GM12891 (cell line): ENCODE data around the gene C15orf62.

Experiments used
- PAX5 ChIP-seq: IDR thresholded peaks from 2 replicates; pipeline ENCODE4 v1.6.1; 2011; ENCODE audit warnings: low read length, moderate library complexity, mild to moderate bottlenecking; ENCODE audit not compliant: insufficient read depth, severe bottlenecking
- POLR2A ChIP-seq: IDR thresholded peaks from 2 replicates; pipeline ENCODE4 v1.6.1; 2011; ENCODE audit warnings: low read depth, low read length, control low read depth
- POLR2AphosphoS5 ChIP-seq: IDR thresholded peaks from 2 replicates; pipeline ENCODE4 v1.6.1; 2011; ENCODE audit warnings: low read depth, low read length, control low read depth
- POU2F2 ChIP-seq: IDR thresholded peaks from 2 replicates; pipeline ENCODE4 v1.6.1; 2011; ENCODE audit warnings: low read depth, mild to moderate bottlenecking, control low read depth, low read length, moderate library complexity
- SPI1 ChIP-seq: IDR thresholded peaks from 2 replicates; pipeline ENCODE4 v1.6.1; 2011; ENCODE audit warnings: low read depth, low read length, control low read depth
- TAF1 ChIP-seq: IDR thresholded peaks from 2 replicates; pipeline ENCODE4 v1.6.1; 2011; ENCODE audit warnings: low read depth, low read length, control low read depth

GRCh38 chr15:40771242-40771641, 1.5 kb downstream of the C15orf62 start:
- TF ChIP-seq POLR2AphosphoS5 (no peak), POLR2A (no peak), TAF1 (no peak), SPI1 (no peak), POU2F2 (no peak), PAX5 (no peak)
